ENCODE results near the gene CASP8AP2. TPM values are rescaled to one million over a fixed set of nuclear protein-coding genes. Genes with fewer than 3 reads are reported as not detected.

The CASP8AP2 gene
- polyA plus RNA-seq, 2 of the 4 experiments (the other 2 are of a cell fraction): 8.2 to 13.6 TPM

DNA sequence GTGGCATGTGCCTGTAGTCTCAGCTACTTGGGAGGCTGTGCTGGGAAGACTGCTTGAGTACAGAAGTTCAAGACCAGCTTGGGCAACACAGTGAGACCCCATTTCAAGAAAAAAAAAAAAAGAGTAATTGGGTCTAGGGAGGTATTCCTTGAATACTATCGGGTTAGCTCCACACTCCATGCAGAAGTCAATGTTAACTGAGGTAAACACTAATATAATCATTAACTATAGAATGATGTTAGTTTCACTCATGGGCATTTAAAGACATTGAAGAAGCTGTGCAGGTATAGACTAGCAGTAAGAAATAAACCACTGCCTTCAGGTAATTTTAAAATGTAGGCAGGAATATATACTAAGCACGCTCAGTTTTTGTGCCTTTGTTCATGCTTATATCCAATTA lies 42.7 kb upstream of the CASP8AP2 start:
- ATAC-seq: no peak
- Histone ChIP-seq H3K4me1 (no peaks in the 10 kb centered on the region), H3K9me3 (no peaks in the 10 kb centered on the region), H3K4me2 (no peak overlapping the region), H3K4me3 (no peak overlapping the region), H3K27ac (no peak overlapping the region)
- ChIA-PET CTCF (interaction anchor here (0.7 kb wide), 1 partner anchor 712 kb away, joined by 3 read pairs; no protein-coding TSS in a partner anchor), POLR2A (no interaction called here)
- no peak for FAIRE-seq
- DNase-seq (ENCODE audit: low read depth in 1 of 2, low spot score in 1 of 2): no peak
- no peak for TF ChIP-seq USF2 (IDR thresholded peaks at IDR 0.05)
- TF ChIP-seq HOXB13 (CRISPR knock-in tag; IDR thresholded peaks at IDR 0.05; ENCODE audit: low read depth): no peak
- no peak for TF ChIP-seq EP300 (IDR thresholded peaks at IDR 0.05)
- no peak for TF ChIP-seq ZSCAN20 (CRISPR knock-in tag; IDR thresholded peaks at IDR 0.05)
- TF ChIP-seq PHF8 (IDR thresholded peaks at IDR 0.05; ENCODE audit: borderline replicate concordance, low read depth): no peak
- no peak for TF ChIP-seq EHMT2 (IDR thresholded peaks at IDR 0.05; ENCODE audit: low read depth)
- no peak for TF ChIP-seq FOSL2 (IDR thresholded peaks at IDR 0.05)
- no peak for TF ChIP-seq FOSL2 (CRISPR knock-in tag; IDR thresholded peaks at IDR 0.05)
- TF ChIP-seq MAFK (IDR thresholded peaks at IDR 0.05; ENCODE audit: partially characterized antibody): no peak
- no peak for TF ChIP-seq TFCP2L1 (CRISPR knock-in tag; IDR thresholded peaks at IDR 0.05)
- no peak for TF ChIP-seq RARB (CRISPR knock-in tag; IDR thresholded peaks at IDR 0.05)
- 92% methylated on average over 2 of the region's 2 CpGs for WGBS (ENCODE audit: missing lambda C conversion rate)

- ChIA-PET POLR2A (no interaction called here), CTCF (interaction anchor here (1.2 kb wide), 1 partner anchor 26 kb away, joined by 3 read pairs; no protein-coding TSS in a partner anchor)
- H3K4me1 ChIP-seq: no peaks in the 10 kb centered on the region
- FAIRE-seq (no peak), ATAC-seq (no peak), DNase-seq (ENCODE audit: low read depth in 1 of 2, low spot score in 1 of 2) (no peak)
- no peak overlapping the region for H3K27ac ChIP-seq
- H3K9me3 ChIP-seq: no peaks in the 10 kb centered on the region
- no peak overlapping the region for H3K4me3 ChIP-seq
- 74% methylated on average over 7 of the region's 7 CpGs for WGBS (ENCODE audit: missing lambda C conversion rate)
- no peak overlapping the region for H3K4me2 ChIP-seq
- no peak for TF ChIP-seq ESRRA (IDR thresholded peaks at IDR 0.05; ENCODE audit: borderline replicate concordance, low read length)
- no peak for TF ChIP-seq KDM1A (IDR thresholded peaks at IDR 0.05; ENCODE audit: low read depth)
- no peak for TF ChIP-seq CEBPB (IDR thresholded peaks at IDR 0.05)
- TF ChIP-seq HDAC2 (IDR thresholded peaks at IDR 0.05): no peak
Observed at GRCh38 chr6:89787660-89788328, 41.9 kb upstream of the CASP8AP2 start.

GRCh38 chr6:89789980-89790379 lies 39.7 kb upstream of the CASP8AP2 start:
- ChIA-PET POLR2A (no interaction called here), CTCF (no interaction called here)
- H3K27ac ChIP-seq: no peak overlapping the region
- H3K9me3 ChIP-seq: no peaks in the 10 kb centered on the region
- H3K4me1 ChIP-seq: no peaks in the 10 kb centered on the region
- TF ChIP-seq EHMT2 (IDR thresholded peaks at IDR 0.05; ENCODE audit: low read depth) (no peak), ZSCAN20 (CRISPR knock-in tag; IDR thresholded peaks at IDR 0.05) (no peak), JUNB (IDR thresholded peaks at IDR 0.05) (no peak), MAFK (IDR thresholded peaks at IDR 0.05; ENCODE audit: partially characterized antibody) (no peak), ZFP36 (IDR thresholded peaks at IDR 0.05; ENCODE audit: borderline replicate concordance, partially characterized antibody) (no peak), TFCP2L1 (CRISPR knock-in tag; IDR thresholded peaks at IDR 0.05) (no peak), CBX8 (IDR thresholded peaks at IDR 0.05) (no peak), NFE2L2 (conservative IDR thresholded peaks at IDR 0.05; ENCODE audit: low read length) (no peak), HES2 (IDR thresholded peaks at IDR 0.05) (no peak), MAX (IDR thresholded peaks at IDR 0.05) (no peak), RARB (CRISPR knock-in tag; IDR thresholded peaks at IDR 0.05) (no peak)
- TF ChIP-seq, protein P1, sequence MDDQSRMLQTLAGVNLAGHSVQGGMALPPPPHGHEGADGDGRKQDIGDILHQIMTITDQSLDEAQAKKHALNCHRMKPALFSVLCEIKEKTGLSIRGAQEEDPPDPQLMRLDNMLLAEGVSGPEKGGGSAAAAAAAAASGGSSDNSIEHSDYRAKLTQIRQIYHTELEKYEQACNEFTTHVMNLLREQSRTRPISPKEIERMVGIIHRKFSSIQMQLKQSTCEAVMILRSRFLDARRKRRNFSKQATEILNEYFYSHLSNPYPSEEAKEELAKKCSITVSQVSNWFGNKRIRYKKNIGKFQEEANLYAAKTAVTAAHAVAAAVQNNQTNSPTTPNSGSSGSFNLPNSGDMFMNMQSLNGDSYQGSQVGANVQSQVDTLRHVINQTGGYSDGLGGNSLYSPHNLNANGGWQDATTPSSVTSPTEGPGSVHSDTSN (IDR thresholded peaks at IDR 0.05): no peak
- ATAC-seq (no peak), DNase-seq (ENCODE audit: low read depth in 1 of 2, low spot score in 1 of 2) (no peak), FAIRE-seq (no peak)
- no peak overlapping the region for H3K4me3 ChIP-seq
- no peak overlapping the region for H3K4me2 ChIP-seq
- 86% methylated on average over 1 of the region's 1 CpG for WGBS (ENCODE audit: missing lambda C conversion rate)
